ENCODE results near the gene TCHH.

Gene TCHH

DNA sequence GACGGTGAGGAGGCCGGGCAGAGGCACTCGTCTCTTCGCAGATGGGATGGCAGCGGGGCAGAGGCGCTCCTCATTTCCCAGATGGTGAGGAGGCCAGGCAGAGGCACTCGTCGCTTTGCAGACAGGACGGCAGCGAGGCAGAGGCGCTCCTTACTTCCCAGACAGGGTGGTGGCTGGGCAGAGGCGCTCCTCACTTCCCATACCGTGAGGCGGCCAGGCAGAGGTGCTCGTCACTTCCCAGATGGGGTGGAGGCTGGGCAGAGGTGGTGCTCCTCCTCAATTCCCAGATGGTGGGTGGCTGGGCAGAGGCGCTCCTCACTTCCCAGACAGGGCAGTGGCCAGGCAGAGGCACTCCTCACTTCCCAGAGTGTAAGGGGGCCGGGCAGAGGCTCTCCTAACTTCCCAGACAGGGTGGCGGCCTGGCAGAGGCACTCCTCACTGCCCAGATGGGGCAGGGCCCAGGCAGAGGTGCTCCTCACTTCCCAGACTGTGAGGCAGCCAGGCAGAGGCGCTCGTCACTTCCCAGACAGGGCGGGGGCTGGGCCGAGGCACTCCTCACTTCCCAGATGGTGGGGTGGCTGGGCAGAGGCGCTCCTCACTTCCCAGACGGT, 36.3 kb downstream of the TCHH start:
- H2AFZ ChIP-seq (ENCODE audit: low read length): no peak overlapping the region
- H3K4me1 ChIP-seq (ENCODE audit: insufficient read depth, low read length, poor library complexity, severe bottlenecking): peaks cover 11% of the 10 kb centered on the region
- no peaks in the 10 kb centered on the region for H3K9me2 ChIP-seq (replicated peaks; ENCODE audit: low read depth, low read length)
- no peaks in the 10 kb centered on the region for H3K79me2 ChIP-seq (ENCODE audit: insufficient read depth, low read length)
- TF ChIP-seq CTCF (conservative IDR thresholded peaks at IDR 0.05; ENCODE audit: low read length): no peak
- TF ChIP-seq EZH2phosphoT487 (IDR thresholded peaks at IDR 0.05; ENCODE audit: borderline replicate concordance): no peak
- H3K9ac ChIP-seq (ENCODE audit: low read depth, low read length, poor library complexity, severe bottlenecking): no peak overlapping the region
- H3K4me3 ChIP-seq (ENCODE audit: low read length, poor library complexity, severe bottlenecking): no peak overlapping the region
- H3K4me2 ChIP-seq (ENCODE audit: low read depth, low read length, poor library complexity, severe bottlenecking): no peak overlapping the region
- H3F3A ChIP-seq (ENCODE audit: low read depth): 0 out of 2 replicates have a peak, but pooled peaks cover 3% of the 10 kb centered on the region
- H4K20me1 ChIP-seq (ENCODE audit: insufficient read depth, low read length, poor library complexity, severe bottlenecking): no peaks in the 10 kb centered on the region
- H3K36me3 ChIP-seq (ENCODE audit: insufficient read depth, low read length): no peaks in the 10 kb centered on the region
- no peaks in the 10 kb centered on the region for H3K9me3 ChIP-seq (ENCODE audit: insufficient read depth, low read depth, low read length)
- no peaks in the 10 kb centered on the region for H3K27me3 ChIP-seq (ENCODE audit: insufficient read depth, low read length, poor library complexity, severe bottlenecking)

- Histone ChIP-seq H3K36me3 (ENCODE audit: insufficient read depth, low read length) (no peaks in the 10 kb centered on the region), H3K27me3 (ENCODE audit: insufficient read depth, low read length, poor library complexity, severe bottlenecking) (no peaks in the 10 kb centered on the region), H3F3A (ENCODE audit: low read depth) (no peaks in the 10 kb centered on the region), H3K4me3 (ENCODE audit: low read length, poor library complexity, severe bottlenecking) (no peak overlapping the region), H2AFZ (ENCODE audit: low read length) (no peak overlapping the region), H3K4me1 (ENCODE audit: insufficient read depth, low read length, poor library complexity, severe bottlenecking) (peaks cover 18% of the 10 kb centered on the region), H3K9me3 (ENCODE audit: insufficient read depth, low read depth, low read length) (no peaks in the 10 kb centered on the region), H4K20me1 (ENCODE audit: insufficient read depth, low read length, poor library complexity, severe bottlenecking) (no peaks in the 10 kb centered on the region), H3K9ac (ENCODE audit: low read depth, low read length, poor library complexity, severe bottlenecking) (no peak overlapping the region), H3K79me2 (ENCODE audit: insufficient read depth, low read length) (no peaks in the 10 kb centered on the region), H3K4me2 (ENCODE audit: low read depth, low read length, poor library complexity, severe bottlenecking) (no peak overlapping the region), H3K9me2 (replicated peaks; ENCODE audit: low read depth, low read length) (no peaks in the 10 kb centered on the region)
- TF ChIP-seq CTCF (conservative IDR thresholded peaks at IDR 0.05; ENCODE audit: low read length): no peak
- TF ChIP-seq EZH2phosphoT487 (IDR thresholded peaks at IDR 0.05; ENCODE audit: borderline replicate concordance): no peak
These were observed 42.9 kb downstream of the TCHH start for GRCh38 chr1:152072311-152072710.

GRCh38 chr1:152071123-152071522, 44.1 kb downstream of the TCHH start:
- no peaks in the 10 kb centered on the region for H3K36me3 ChIP-seq (ENCODE audit: insufficient read depth, low read length)
- no peaks in the 10 kb centered on the region for H3K27me3 ChIP-seq (ENCODE audit: insufficient read depth, low read length, poor library complexity, severe bottlenecking)
- TF ChIP-seq CTCF (conservative IDR thresholded peaks at IDR 0.05; ENCODE audit: low read length) (no peak), EZH2phosphoT487 (IDR thresholded peaks at IDR 0.05; ENCODE audit: borderline replicate concordance) (no peak)
- peaks cover 16% of the 10 kb centered on the region for H3K4me1 ChIP-seq (ENCODE audit: insufficient read depth, low read length, poor library complexity, severe bottlenecking)
- no peaks in the 10 kb centered on the region for H3K79me2 ChIP-seq (ENCODE audit: insufficient read depth, low read length)
- no peak overlapping the region for H3K9ac ChIP-seq (ENCODE audit: low read depth, low read length, poor library complexity, severe bottlenecking)
- H2AFZ ChIP-seq (ENCODE audit: low read length): no peak overlapping the region
- H3K4me3 ChIP-seq (ENCODE audit: low read length, poor library complexity, severe bottlenecking): no peak overlapping the region
- H3F3A ChIP-seq (ENCODE audit: low read depth): no peaks in the 10 kb centered on the region
- no peaks in the 10 kb centered on the region for H3K9me3 ChIP-seq (ENCODE audit: insufficient read depth, low read depth, low read length)
- no peak overlapping the region for H3K4me2 ChIP-seq (ENCODE audit: low read depth, low read length, poor library complexity, severe bottlenecking)
- H4K20me1 ChIP-seq (ENCODE audit: insufficient read depth, low read length, poor library complexity, severe bottlenecking): no peaks in the 10 kb centered on the region
- H3K9me2 ChIP-seq (replicated peaks; ENCODE audit: low read depth, low read length): no peaks in the 10 kb centered on the region

All from Loucy (cell line).